GM12801 (cell line): Measurements from ENCODE around the gene IGF2.

Source experiments
- TF ChIP-seq, protein P1 (sequence below): IDR thresholded peaks from one replicate; pipeline ENCODE4 v1.5.1; 2011; ENCODE audit warnings: control low read depth; ENCODE audit not compliant: insufficient read length; ENCODE audit errors: extremely low read depth

The IGF2 gene

GRCh38 chr11:2128511-2129307 lies 10.5 kb downstream of the IGF2 start:
- TF ChIP-seq, protein P1, sequence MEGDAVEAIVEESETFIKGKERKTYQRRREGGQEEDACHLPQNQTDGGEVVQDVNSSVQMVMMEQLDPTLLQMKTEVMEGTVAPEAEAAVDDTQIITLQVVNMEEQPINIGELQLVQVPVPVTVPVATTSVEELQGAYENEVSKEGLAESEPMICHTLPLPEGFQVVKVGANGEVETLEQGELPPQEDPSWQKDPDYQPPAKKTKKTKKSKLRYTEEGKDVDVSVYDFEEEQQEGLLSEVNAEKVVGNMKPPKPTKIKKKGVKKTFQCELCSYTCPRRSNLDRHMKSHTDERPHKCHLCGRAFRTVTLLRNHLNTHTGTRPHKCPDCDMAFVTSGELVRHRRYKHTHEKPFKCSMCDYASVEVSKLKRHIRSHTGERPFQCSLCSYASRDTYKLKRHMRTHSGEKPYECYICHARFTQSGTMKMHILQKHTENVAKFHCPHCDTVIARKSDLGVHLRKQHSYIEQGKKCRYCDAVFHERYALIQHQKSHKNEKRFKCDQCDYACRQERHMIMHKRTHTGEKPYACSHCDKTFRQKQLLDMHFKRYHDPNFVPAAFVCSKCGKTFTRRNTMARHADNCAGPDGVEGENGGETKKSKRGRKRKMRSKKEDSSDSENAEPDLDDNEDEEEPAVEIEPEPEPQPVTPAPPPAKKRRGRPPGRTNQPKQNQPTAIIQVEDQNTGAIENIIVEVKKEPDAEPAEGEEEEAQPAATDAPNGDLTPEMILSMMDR = no peak

DNA sequence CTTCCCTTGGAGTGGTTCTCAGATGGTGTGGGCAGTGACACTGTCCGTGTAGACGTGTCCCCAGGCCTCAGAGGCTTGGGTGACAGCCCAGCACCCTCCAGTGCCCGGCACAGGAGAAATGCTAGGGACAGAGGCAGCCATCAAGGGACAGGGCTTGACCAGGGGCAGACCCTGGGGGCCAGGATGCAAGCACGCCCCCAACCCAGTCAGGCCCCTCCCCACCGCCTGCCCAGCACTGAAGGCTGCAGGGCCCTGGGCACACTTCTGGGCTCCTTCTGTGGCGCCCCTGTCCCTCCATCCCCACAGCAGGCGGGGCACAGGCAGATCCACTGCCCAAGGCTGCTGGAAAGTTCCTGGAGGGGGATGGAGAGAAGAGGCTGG lies 11.1 kb downstream of the IGF2 start:
- TF ChIP-seq, protein P1 = no peak

DNA sequence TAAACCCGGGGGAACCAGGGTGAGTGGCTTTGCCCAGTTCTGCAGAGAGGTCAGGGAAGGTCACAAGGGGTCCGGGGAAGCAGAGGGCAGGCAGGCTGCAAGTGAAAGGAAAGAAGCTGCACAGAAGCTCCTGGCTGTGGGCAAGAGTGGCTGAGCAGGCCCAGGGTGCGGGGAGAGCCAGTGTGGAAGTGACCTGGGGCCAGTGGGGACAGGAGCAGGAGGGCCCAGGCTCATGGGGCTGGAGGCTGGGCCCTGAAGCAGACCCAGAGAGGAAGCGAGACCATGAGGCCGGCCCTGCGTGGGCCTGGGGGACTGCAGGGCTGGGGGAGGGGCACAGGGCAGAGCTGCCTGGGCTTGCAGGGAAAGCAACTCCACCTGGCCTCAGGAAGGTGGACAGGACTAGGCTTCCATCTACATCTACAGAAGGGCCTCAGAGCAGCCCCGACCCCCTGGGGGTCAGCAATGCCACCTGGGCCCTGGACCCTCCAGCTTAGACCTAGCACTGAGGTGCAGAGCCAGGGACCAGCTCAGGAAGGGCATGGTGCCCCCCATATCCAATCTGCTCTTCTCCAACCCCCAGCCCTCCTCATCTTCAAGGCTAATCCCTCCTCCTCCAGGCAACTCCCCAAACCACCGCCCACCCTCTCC lies 11.6 kb downstream of the IGF2 start:
- TF ChIP-seq, protein P1 = no peak

DNA sequence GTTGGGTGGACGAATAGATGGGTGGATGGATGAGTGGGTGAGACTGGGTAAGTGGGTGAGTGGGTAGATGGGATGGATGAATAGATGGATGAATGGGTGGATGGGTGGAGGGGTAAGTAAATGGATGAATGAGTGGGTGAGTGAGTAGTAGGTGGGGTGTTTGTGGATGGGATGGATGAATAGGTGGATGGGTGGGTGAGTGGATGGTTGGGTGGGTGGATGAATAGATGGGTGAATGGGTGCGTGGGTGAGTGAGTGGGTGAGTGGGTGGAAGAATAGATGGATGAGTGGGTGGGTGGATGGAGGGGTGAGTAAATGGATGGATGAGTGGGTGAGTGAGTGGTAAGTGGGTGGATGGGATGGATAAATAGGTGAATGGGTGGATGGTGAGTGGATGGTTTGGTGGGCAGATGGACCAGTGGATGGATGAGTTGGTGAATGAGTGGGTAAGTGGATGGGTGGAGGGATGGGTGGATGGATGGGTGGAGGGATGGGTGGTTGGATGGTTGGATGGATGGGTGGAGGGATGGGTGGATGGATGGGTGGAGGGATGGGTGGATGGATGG lies 12.6 kb downstream of the IGF2 start:
- TF ChIP-seq, protein P1 = no peak

- TF ChIP-seq, protein P1 = no peak
Measured at GRCh38 chr11:2123628-2123960, 15.6 kb downstream of the IGF2 start.

DNA sequence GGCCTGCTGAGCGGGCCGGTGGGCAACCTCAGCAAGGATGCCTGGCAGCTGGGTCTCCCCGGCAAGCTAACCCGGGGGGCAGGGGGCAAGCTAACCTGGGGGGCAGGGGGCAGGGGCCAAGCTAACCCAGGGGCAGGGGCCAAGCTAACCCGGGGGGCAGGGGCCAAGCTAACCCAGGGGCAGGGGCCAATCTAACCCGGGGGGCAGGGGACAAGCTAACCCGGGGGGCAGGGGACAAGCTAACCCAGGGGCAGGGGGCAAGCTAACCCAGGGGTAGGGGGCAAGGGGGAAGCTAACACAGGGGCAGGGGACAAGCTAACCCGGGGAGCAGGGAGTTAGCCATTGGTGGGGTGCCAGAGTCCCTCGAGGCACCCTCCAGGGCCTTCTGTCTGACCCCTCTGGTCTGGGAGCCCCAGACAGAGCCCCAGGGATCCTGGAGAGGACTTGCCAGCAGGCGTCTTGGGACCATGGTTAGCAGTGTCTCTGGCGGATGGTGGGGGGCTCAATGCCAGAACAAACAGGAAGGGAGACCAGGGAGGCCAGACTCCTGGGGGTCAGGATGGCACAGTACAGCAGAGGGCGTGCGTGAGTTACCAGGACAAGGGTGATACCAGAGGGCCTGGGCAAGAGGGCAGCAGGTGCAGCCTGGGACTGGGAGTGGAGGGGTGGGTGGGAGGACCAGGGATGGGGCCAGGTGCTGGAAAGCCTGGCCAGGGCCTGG lies 16.1 kb downstream of the IGF2 start:
- TF ChIP-seq, protein P1 = no peak

- TF ChIP-seq, protein P1 = no peak
Measured at GRCh38 chr11:2122222-2122906, 16.8 kb downstream of the IGF2 start.
